ENCODE results near the gene ROBO2.

- no peak for TF ChIP-seq CTCF (IDR thresholded peaks at IDR 0.05)
- no peak for TF ChIP-seq ZFX (IDR thresholded peaks at IDR 0.05; ENCODE audit: borderline replicate concordance)
Observed at GRCh38 chr3:77338195-77338594, 298.3 kb downstream of the ROBO2 start.

Data from 22Rv1 (cell line).